Tibial nerve (tissue), 4 donors: Measurements from ENCODE around the gene RNF187. TPM values are rescaled to one million over a fixed set of nuclear protein-coding genes. Genes with fewer than 3 reads are reported as not detected.

Source experiments
- DNase-seq, 2 donors: peaks; one replicate each; pipeline ENCODE4 v3.0.0-alpha.2; 2019; ENCODE audit warnings: low spot score in 2 of 2
- H3K27ac ChIP-seq, 4 donors: fragments of 200-600 bp; sonication (generic) in 3 of 4; one replicate each; pipeline ENCODE4 v1.5.1; 2017 to 2019; ENCODE audit warnings: mild to moderate bottlenecking in 1 of 4
- H3K27me3 ChIP-seq, 2 donors: fragments of 200-600 bp; sonication (generic) in 1 of 2; one replicate each; pipeline versions ENCODE4 v1.5.1 to v1.6.0; 2017 to 2019
- H3K36me3 ChIP-seq, 3 donors: fragments of 200-600 bp; sonication (generic); one replicate each; pipeline ENCODE4 v1.5.1; 2018 to 2019
- H3K4me1 ChIP-seq, 4 donors: fragments of 200-600 bp; sonication (generic) in 3 of 4; one replicate each; pipeline ENCODE4 v1.5.1; 2017 to 2019
- H3K4me3 ChIP-seq, 4 donors: fragments of 200-600 bp; sonication (generic) in 3 of 4; one replicate each; pipeline ENCODE4 v1.5.1; 2017 to 2019; ENCODE audit warnings: mild to moderate bottlenecking in 1 of 4, moderate library complexity in 1 of 4
- H3K9me3 ChIP-seq, 4 donors: fragments of 200-600 bp; sonication (generic) in 3 of 4; one replicate each; pipeline ENCODE4 v1.5.1; 2017 to 2019
- EP300 ChIP-seq, 2 donors: sonication (generic); formaldehyde crosslinking; IDR thresholded peaks; one replicate each; pipeline ENCODE4 v1.6.1; 2017; ENCODE audit warnings: antibody characterized with exemption in 2 of 2, mild to moderate bottlenecking in 1 of 2
- POLR2A ChIP-seq, 2 donors: fragments of 450-650 bp; IDR thresholded peaks; one replicate each; pipeline ENCODE4 v1.6.1; 2017; ENCODE audit warnings: antibody characterized with exemption in 2 of 2, mild to moderate bottlenecking in 2 of 2, moderate library complexity in 2 of 2
- WGBS, 2 donors: methylation state at CpG; one replicate each; pipeline ENCODE4 v1.1.5; 2018; 5-methylcytosine and 5-hydroxymethylcytosine counted together
- total RNA-seq, 4 donors: library from RNA; depleted of rRNA; stranded (reverse); fragments of >200 nt; gene quantifications; one replicate each; pipeline ENCODE4 v1.1.0, GENCODE V29; 2016
- TF ChIP-seq, protein P1 (sequence below), 5 experiments: fragments of 200-600 bp in 3 of 5; fragments of 450-650 bp in 2 of 5; sonication (generic) in 3 of 5; IDR thresholded peaks; one replicate each; pipeline ENCODE4 v1.5.1; 2016 to 2019; ENCODE audit warnings: antibody characterized with exemption in 5 of 5, mild to moderate bottlenecking in 3 of 5, moderate library complexity in 2 of 5

RNF187 gene
- total RNA-seq, 4 donors from 2014 or later, result 38.1 to 89.0 (median 56.9) TPM

DNA sequence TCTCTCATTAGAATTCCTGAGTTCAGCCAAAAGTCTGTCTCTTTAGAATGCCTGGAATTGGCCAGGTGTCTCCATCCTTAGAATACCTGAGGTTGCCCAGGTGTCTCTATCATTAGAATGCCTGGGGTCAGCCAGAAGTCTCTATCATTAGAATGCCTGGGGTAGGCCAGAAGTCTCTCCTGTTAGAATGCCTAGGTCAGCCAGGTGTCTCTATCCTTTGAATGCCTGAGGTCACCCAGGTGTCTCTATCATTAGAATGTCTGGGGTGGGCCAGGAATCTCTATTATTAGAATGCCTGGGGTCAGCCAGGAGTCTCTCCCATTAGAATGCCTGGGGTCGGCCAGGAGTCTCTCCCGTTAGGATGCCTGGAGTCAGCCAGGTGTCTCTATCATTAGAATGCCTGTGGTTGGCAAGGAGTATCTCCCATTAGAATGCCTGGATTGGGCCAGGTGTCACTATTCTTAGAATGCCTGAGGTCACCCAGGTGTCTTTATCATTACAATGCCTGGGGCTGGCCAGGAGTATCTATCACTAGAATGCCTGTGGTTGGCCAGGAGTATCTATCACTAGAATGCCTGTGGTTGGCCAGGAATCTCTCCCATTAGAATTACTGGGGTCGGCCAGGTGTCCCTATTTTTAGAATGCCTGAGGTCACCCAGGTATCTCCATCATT, 43.0 kb downstream of the RNF187 start:
- Histone ChIP-seq H3K27me3 (no peaks in the 10 kb centered on the region), H3K9me3 (peaks cover 0 to 12% (median 0%) of the 10 kb centered on the region in 4 donors), H3K27ac (no peak overlapping the region), H3K4me3 (no peak overlapping the region), H3K4me1 (no peaks in the 10 kb centered on the region), H3K36me3 (no peaks in the 10 kb centered on the region)
- 71 to 82% methylated on average over 2 to 3 of the region's 3 CpGs for WGBS, 2 donors
- TF ChIP-seq, protein P1, sequence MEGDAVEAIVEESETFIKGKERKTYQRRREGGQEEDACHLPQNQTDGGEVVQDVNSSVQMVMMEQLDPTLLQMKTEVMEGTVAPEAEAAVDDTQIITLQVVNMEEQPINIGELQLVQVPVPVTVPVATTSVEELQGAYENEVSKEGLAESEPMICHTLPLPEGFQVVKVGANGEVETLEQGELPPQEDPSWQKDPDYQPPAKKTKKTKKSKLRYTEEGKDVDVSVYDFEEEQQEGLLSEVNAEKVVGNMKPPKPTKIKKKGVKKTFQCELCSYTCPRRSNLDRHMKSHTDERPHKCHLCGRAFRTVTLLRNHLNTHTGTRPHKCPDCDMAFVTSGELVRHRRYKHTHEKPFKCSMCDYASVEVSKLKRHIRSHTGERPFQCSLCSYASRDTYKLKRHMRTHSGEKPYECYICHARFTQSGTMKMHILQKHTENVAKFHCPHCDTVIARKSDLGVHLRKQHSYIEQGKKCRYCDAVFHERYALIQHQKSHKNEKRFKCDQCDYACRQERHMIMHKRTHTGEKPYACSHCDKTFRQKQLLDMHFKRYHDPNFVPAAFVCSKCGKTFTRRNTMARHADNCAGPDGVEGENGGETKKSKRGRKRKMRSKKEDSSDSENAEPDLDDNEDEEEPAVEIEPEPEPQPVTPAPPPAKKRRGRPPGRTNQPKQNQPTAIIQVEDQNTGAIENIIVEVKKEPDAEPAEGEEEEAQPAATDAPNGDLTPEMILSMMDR (IDR thresholded peaks at IDR 0.05), result no peak
- TF ChIP-seq POLR2A (IDR thresholded peaks at IDR 0.05), result no peak
- no peak for TF ChIP-seq EP300 (IDR thresholded peaks at IDR 0.05)
- DNase-seq, result no peak

DNA sequence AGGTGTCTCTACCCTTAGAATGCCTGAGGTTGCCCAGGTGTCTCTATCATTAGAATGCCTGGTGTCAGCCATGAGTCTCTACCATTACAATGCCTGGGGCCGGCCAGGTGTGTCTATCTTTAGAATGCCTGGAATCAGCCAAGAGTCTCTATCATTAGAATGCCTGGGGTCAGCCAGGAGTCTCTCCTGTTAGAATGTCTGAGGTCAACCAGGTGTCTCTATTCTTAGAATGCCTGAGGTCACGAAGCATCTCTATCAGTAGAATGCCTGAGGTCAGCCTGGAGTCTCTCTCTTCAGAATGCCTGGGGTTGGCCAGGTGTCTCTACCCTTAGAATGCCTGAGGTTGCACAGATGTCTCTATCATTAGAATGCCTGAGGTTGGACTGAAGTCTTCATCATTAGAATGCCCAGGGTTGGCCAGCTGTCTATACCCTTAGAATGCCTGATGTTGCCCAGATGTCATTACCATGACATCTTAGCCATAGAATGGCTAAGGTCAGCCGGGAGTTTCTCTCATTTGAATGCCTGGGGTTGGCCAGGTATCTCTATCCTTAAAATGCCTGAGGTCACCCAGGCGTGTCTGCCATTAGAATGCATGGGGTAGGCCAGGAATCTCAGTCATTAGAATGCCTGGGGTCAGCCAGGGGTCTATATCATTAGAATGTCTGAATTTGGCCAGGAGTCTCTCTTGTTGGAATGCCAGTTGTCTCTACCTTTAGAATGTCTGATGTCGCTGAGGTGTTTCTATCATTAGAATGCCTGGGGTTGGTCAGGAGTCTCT, 44.0 kb downstream of the RNF187 start:
- no peaks in the 10 kb centered on the region for H3K4me1 ChIP-seq
- H3K4me3 ChIP-seq, result no peak overlapping the region
- no peak for DNase-seq
- WGBS, 2 donors, result 71 to 84% methylated on average over 4 to 5 of the region's 5 CpGs
- peaks cover 0 to 21% (median 0%) of the 10 kb centered on the region in 4 donors for H3K9me3 ChIP-seq
- H3K27ac ChIP-seq, result no peak overlapping the region
- TF ChIP-seq POLR2A (IDR thresholded peaks at IDR 0.05), result no peak
- TF ChIP-seq, protein P1 (IDR thresholded peaks at IDR 0.05), result no peak
- no peaks in the 10 kb centered on the region for H3K36me3 ChIP-seq
- no peaks in the 10 kb centered on the region for H3K27me3 ChIP-seq

DNA sequence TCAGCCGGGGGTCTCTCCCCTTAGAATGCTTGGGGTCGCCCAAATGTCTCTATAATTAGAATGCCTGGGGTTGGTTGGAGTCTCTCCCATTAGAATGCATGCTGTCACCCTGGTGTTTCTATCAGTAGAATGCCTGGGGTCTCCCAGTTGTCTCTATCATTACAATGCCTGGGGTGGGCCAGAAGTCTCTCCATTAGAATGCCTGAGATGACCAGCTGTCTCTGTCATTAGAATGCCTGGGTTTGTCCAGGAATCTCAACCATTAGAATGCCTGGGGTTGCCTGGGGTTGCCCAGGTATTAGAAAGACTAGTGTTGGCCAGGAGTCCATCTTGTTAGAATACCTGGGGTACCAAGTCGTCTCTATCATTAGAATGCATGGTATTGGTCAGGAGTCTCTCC, 51.6 kb downstream of the RNF187 start:
- Histone ChIP-seq H3K9me3 (peaks cover 0 to 40% (median 0%) of the 10 kb centered on the region in 4 donors), H3K4me1 (no peaks in the 10 kb centered on the region), H3K4me3 (no peak overlapping the region), H3K27ac (no peak overlapping the region), H3K27me3 (no peaks in the 10 kb centered on the region), H3K36me3 (no peaks in the 10 kb centered on the region)
- TF ChIP-seq POLR2A (IDR thresholded peaks at IDR 0.05), result no peak
- TF ChIP-seq, protein P1 (IDR thresholded peaks at IDR 0.05), result no peak
- TF ChIP-seq EP300 (IDR thresholded peaks at IDR 0.05), result no peak
- WGBS, 2 donors, result 56 to 66% methylated on average over 3 of the region's 3 CpGs
- DNase-seq, result no peak

DNA sequence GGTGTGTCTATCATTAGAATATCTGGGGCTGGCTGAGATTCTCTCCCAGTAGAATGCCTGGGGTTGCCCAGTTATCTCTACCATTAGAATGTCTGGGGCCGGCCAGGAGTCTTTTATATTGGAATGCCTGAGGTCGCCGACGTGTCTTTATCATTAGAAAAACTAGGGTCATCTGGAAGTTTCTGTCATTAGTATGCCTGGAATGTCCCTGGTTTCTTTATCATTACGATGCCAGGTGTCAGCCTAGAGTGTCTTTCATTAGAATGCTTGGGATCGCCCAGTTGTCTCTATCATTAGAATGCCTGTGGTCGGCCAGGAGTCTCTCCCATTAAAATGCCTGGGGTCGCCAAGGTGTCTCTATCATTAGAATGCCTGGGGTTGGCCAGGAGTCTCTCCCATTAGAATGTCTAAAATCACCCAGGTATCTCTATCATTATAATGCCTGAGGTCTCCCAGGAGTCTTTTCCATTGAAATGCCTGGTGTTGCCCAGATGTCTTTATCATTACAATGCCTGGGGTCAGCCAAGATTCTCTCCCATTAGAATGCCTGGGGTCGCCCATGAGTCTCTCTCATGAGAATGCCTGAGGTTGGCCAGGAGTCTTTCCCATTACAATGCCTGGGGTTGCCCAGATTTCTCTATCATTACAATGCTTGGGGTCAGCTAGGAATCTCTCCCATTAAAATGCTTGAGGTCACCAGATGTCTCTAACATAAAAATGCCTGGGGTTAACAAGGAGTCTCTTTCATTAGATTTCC, 53.2 kb downstream of the RNF187 start:
- H3K4me1 ChIP-seq, result no peaks in the 10 kb centered on the region
- no peaks in the 10 kb centered on the region for H3K27me3 ChIP-seq
- H3K27ac ChIP-seq, result no peak overlapping the region
- H3K9me3 ChIP-seq, result peaks cover 0 to 31% (median 0%) of the 10 kb centered on the region in 4 donors
- WGBS, 2 donors, result 57 to 63% methylated on average over 9 of the region's 9 CpGs
- no peaks in the 10 kb centered on the region for H3K36me3 ChIP-seq
- TF ChIP-seq EP300 (IDR thresholded peaks at IDR 0.05), result no peak
- TF ChIP-seq, protein P1 (IDR thresholded peaks at IDR 0.05), result no peak
- no peak for DNase-seq
- H3K4me3 ChIP-seq, result no peak overlapping the region
